Activated naive CD4-positive, alpha-beta T cell treated with anti-CD3 and anti-CD28 coated beads, Interleukin-2, amount 10 ng/mL, durations not matched to agents 7 days and 5 days (primary cell): ENCODE results near the gene RARG.

ENCODE experiments used
- CTCF ChIA-PET: fragments of 350-600 bp; sonication (Branson Sonifier 250); formaldehyde crosslinking; loops from one replicate; lab custom pipeline; 2021; ENCODE audit warnings: antibody characterized with exemption; lab: Charles Lee
- DNase-seq: peaks from one replicate; pipeline ENCODE4 v3.0.0-alpha.2; 2020
- H3K27ac Mint-ChIP-seq: one replicate; pipeline ENCODE4 v1.8.0; 2021; ENCODE audit warnings: mild to moderate bottlenecking, moderate library complexity, mixed read lengths
- H3K27me3 Mint-ChIP-seq: one replicate; pipeline ENCODE4 v1.8.0; 2021; ENCODE audit warnings: mild to moderate bottlenecking, mixed read lengths
- H3K36me3 Mint-ChIP-seq: one replicate; pipeline ENCODE4 v1.8.0; 2021; ENCODE audit warnings: mixed read lengths
- H3K4me1 Mint-ChIP-seq: one replicate; pipeline ENCODE4 v1.8.0; 2021; ENCODE audit warnings: mixed read lengths
- H3K4me3 Mint-ChIP-seq: one replicate; pipeline ENCODE4 v1.8.0; 2021; ENCODE audit warnings: mild to moderate bottlenecking, moderate library complexity, mixed read lengths
- H3K9me3 Mint-ChIP-seq: one replicate; pipeline ENCODE4 v1.8.0; 2021; ENCODE audit warnings: mixed read lengths

The RARG gene

DNA sequence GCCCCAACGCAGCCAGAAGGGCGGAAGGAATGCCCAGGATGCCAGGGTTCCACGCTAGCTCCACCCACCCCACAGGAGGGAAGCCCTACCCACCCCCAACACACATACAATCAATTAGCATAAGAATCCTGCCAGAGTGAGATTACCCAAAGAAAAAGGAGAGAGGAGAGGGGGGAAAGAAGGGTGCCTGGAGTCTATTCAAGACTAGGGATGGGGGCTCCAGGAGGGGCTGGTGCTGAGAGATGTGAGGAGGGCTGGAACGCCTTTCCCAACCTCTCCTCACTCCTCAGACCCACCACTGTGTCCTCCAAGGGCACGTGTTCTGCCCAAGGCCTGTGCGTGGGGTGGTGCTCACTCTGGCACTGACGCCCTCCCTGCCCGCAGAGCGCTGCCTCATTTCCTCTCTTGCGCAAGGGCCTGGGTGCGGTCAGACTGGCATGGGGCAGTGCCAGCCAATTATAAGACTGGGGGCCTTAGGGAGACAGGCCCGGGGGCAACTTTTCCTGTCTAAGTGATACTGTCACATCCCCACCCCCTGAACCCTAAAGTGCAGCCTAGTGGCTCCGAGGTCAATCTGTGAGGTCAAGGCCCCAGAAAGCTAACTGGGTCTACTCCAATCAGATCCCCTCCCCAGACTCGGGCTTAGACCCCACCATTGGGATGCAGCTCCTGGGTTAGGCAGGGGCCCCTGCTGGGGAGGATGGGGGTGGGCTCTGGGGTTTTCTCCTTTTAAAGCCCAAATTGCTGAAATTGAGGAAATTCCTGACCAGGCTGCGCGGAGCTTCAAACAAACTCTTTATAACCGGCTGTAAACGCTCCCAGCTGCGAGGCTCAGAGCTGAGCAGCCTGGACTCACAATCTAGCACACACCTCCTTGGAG is 14.7 kb downstream of the RARG start:
- Mint-ChIP-seq H3K36me3 (peaks cover 56% of the 10 kb centered on the region), H3K27me3 (no peaks in the 10 kb centered on the region), H3K9me3 (no peaks in the 10 kb centered on the region), H3K4me1 (peaks cover 75% of the 10 kb centered on the region), H3K4me3 (peak overlapping the region; percentile 99), H3K27ac (peak overlapping the region; percentile 85)
- CTCF ChIA-PET, result interaction anchor here (1.1 to 13.8 kb wide), 5 partner anchors 39 to 106 kb away, joined by 4 to 250 read pairs (median 148); partner anchors contain the start of genes AAAS, ESPL1 and PFDN5
- DNase-seq, result peak; percentile 47

DNA sequence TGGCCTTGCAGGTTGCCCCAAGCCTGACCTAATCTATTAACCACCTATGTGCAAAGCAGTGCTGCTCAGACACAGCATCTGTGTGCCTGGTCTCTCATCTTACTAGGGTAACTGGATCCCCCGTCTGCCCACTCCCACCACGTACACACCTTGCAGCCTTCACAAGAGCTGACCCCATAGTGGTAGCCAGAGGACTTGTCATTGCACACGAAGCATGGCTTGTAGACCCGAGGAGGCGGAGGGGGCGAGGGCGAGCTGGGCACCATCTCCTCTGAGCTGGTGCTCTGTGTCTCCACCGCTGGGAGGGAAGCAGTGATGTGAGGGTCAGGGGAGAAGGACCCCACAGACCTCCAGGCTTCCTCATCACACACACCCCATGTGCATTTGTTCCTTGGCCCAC is 16.5 kb downstream of the RARG start:
- Mint-ChIP-seq H3K27me3 (no peaks in the 10 kb centered on the region), H3K4me3 (no peak overlapping the region), H3K4me1 (peaks cover 76% of the 10 kb centered on the region), H3K36me3 (peaks cover 71% of the 10 kb centered on the region), H3K9me3 (no peaks in the 10 kb centered on the region), H3K27ac (peak overlapping the region; percentile 77)
- CTCF ChIA-PET, result interaction anchor here (2.0 to 13.8 kb wide), 7 partner anchors 17 to 130 kb away, joined by 7 to 250 read pairs (median 108); partner anchors contain the start of genes AAAS, ESPL1 and PFDN5
- DNase-seq, result no peak

DNA sequence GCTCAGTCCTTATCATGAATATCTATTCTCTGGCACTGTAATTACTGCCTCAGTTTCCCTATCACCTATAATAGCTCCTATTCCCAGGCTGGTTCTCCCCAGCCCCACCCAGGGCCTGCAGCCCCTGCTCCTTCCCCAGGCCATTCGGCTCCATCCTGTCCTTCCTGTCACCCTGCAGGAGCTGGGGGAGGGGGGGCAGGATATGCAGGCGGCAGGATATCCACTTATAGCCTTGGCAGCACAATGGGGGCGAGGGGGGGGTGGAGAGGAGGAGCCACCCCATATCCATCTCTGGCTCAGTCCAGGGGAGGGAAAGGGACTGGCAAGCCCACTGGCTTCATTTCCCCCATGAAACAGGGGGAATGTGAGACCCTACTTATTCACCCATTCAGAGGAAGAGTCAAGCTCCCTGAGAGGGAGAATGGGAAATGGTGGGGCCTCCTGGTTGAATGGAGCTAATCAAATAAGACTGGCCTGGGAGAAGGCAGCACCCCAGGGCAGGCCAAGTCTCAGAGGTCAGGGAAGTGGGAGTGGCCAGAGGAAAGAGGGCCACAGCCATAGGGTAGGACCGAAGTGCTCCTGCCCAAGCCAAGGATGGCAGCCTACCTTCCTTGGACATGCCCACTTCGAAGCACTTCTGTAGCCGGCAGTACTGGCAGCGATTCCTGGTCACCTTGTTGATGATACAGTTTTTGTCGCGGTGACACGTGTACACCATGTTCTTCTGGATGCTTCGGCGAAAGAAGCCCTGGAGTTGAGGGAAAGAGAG is 17.1 kb downstream of the RARG start:
- Mint-ChIP-seq H3K4me1 (peaks cover 79% of the 10 kb centered on the region), H3K27me3 (no peaks in the 10 kb centered on the region), H3K4me3 (no peak overlapping the region), H3K36me3 (peaks cover 74% of the 10 kb centered on the region), H3K9me3 (no peaks in the 10 kb centered on the region), H3K27ac (peak overlapping the region; percentile 69)
- DNase-seq, result no peak
- CTCF ChIA-PET, result interaction anchor here (0.7 to 13.8 kb wide), 17 partner anchors 9 to 130 kb away, joined by 3 to 250 read pairs (median 11); partner anchors contain the start of genes AAAS, CSAD, ESPL1 and PFDN5

DNA sequence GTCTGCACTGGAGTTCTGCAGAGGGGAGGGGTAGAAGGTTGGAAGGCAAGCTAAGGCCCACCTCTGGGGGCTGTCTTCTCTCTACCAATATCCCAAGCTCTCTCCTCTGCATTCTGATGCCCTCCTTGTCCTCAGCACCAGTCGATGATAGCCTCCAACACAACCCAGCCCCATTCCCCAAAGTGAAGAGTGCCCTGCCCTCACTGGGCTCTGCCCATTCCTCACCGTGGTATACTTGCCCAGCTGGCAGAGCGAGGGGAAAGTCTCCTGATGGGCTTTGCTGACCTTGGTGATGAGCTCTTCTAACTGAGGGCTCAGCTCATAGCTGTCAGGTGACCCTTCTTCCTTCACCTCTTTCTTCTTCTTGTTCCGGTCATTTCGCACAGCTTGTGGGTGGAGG is 17.8 kb downstream of the RARG start:
- peaks cover 82% of the 10 kb centered on the region for H3K4me1 Mint-ChIP-seq
- peak overlapping the region; percentile 69 for H3K27ac Mint-ChIP-seq
- H3K36me3 Mint-ChIP-seq, result peaks cover 72% of the 10 kb centered on the region
- no peaks in the 10 kb centered on the region for H3K9me3 Mint-ChIP-seq
- CTCF ChIA-PET, result interaction anchor here (0.7 to 13.8 kb wide), 26 partner anchors 9 to 131 kb away, joined by 3 to 250 read pairs (median 7); partner anchors contain the start of genes AAAS, CSAD, ESPL1 and MYG1
- H3K4me3 Mint-ChIP-seq, result no peak overlapping the region
- H3K27me3 Mint-ChIP-seq, result no peaks in the 10 kb centered on the region
- DNase-seq, result no peak

DNA sequence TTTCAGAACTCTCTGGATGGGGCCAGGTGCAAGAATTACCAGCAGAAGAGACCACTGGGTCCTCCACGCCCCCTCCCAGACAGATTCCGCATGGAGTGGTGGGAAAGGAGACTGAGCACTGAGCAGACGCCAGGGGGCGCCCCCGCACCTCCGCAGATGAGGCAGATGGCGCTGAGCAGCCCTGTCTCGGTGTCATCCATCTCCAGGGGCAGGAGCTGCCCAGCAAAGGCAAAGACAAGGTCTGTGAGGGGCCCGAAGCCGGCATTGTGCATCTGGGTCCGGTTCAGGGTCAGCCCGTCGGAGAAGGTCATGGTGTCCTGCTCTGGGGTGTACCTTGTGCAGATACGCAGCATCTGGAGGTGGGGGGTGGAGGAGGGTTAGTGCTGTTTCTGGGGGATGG is 18.7 kb downstream of the RARG start:
- peaks cover 71% of the 10 kb centered on the region for H3K36me3 Mint-ChIP-seq

DNA sequence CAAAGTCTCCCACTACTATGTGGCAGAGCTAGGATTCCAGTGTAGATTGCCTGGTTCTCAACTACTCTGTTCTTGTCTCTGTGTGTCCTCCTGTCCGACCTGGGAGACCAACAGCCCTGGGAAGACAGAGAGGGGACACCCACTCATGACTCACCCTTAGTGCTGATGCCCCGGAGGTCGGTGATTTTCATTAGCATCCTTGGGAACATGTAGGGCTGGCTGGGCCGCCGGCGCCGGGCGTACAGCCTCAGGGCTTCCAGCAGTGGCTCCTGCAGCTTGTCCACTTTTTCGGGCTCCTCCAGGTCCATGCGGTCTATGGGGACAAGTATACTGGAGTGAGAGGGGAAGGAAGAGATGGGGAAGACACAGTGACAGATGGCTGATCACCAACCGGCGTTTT is 19.1 kb downstream of the RARG start:
- Mint-ChIP-seq H3K27me3 (no peaks in the 10 kb centered on the region), H3K4me1 (peaks cover 84% of the 10 kb centered on the region), H3K9me3 (no peaks in the 10 kb centered on the region), H3K36me3 (peaks cover 70% of the 10 kb centered on the region), H3K4me3 (no peak overlapping the region), H3K27ac (peak overlapping the region; percentile 46)
- DNase-seq, result no peak
- CTCF ChIA-PET, result interaction anchor here (1.0 to 13.8 kb wide), 23 partner anchors 10 to 296 kb away, joined by 3 to 250 read pairs (median 9); partner anchors contain the start of genes AAAS, CSAD, ESPL1 and PFDN5

More for the DNA sequence above, 18.7 kb downstream of the RARG start:
- Mint-ChIP-seq H3K27me3 (no peaks in the 10 kb centered on the region), H3K9me3 (no peaks in the 10 kb centered on the region), H3K4me1 (peaks cover 84% of the 10 kb centered on the region), H3K27ac (peak overlapping the region; percentile 50), H3K4me3 (no peak overlapping the region)
- CTCF ChIA-PET, result interaction anchor here (0.6 to 13.8 kb wide), 28 partner anchors 9 to 296 kb away, joined by 3 to 250 read pairs (median 7); partner anchors contain the start of genes AAAS, CSAD, ESPL1 and MYG1
- DNase-seq, result peak; percentile 89

DNA sequence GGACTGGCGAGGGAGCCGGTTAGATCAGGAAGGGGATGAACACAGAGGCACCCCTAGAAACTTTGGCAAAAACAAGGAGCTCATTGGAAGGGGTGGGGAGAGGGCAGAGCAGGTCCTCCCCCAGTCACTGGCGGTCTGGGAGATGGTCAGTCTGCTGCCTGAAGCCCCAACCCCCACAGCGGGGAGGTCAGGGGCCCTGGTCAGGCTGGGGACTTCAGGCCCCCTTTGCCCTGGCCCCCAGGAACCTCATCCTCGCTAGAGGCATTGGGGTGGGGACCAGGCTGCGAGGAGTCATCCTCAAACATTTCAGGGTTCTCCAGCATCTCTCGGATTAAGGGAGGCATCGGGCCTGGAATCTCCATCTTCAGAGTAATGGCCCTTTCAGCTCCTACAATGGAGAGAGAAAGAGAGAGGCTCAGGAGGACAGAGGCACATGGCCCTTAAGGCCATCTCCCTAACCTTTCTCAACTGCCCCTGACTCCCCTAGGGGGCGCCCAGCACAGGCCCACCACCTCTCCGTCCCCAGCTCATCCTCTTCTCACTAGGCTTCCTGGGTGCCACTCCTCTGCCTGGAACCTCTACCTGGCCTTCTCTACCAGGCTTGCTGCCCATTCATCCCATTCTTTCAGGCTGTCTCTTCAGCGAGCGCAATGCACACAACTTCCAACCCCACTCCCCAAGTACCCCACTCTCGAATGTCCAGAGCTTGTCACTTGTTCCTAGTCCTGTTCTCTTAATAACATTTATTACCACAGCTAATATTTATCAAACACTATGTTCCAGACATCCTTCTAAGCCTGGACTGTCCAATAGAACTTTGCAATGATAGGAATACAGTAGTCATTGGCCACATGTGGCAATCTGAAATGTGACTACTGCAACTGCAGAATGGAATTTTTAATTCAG is 20.3 kb downstream of the RARG start:
- CTCF ChIA-PET, result interaction anchor here (0.9 to 13.8 kb wide), 23 partner anchors 8 to 134 kb away, joined by 3 to 250 read pairs (median 6); partner anchors contain the start of genes AAAS, CSAD, ESPL1 and PFDN5
- Mint-ChIP-seq H3K27me3 (no peaks in the 10 kb centered on the region), H3K4me3 (no peak overlapping the region), H3K27ac (no peak overlapping the region), H3K4me1 (peaks cover 83% of the 10 kb centered on the region), H3K36me3 (peaks cover 65% of the 10 kb centered on the region), H3K9me3 (no peaks in the 10 kb centered on the region)
- DNase-seq, result no peak

DNA sequence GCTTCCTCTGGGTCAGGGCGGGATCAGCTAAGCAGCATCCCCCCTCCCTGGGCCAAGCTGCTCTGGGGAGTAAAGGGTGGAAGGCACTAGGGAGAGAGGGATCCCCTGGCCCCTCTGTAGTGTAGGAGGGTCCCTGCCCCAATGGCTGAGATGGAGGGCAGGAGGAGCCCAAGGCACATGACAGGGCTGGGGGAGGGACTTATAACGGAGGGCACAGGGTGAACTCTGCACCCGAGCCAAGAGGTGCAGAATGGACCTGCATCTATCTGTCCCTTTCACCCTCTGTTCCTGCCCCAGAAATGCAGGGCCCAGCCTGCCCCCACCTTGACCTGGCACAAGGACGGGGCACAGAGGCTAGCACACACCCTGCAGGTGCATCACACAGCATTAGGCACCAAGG is 21.2 kb downstream of the RARG start:
- no peak for DNase-seq
- Mint-ChIP-seq H3K27me3 (no peaks in the 10 kb centered on the region), H3K27ac (no peak overlapping the region), H3K4me1 (peaks cover 81% of the 10 kb centered on the region), H3K4me3 (no peak overlapping the region), H3K36me3 (peaks cover 62% of the 10 kb centered on the region), H3K9me3 (no peaks in the 10 kb centered on the region)
- CTCF ChIA-PET, result interaction anchor here (0.6 to 13.8 kb wide), 16 partner anchors 9 to 112 kb away, joined by 3 to 250 read pairs (median 8); partner anchors contain the start of genes AAAS, CSAD, ESPL1 and PFDN5

DNA sequence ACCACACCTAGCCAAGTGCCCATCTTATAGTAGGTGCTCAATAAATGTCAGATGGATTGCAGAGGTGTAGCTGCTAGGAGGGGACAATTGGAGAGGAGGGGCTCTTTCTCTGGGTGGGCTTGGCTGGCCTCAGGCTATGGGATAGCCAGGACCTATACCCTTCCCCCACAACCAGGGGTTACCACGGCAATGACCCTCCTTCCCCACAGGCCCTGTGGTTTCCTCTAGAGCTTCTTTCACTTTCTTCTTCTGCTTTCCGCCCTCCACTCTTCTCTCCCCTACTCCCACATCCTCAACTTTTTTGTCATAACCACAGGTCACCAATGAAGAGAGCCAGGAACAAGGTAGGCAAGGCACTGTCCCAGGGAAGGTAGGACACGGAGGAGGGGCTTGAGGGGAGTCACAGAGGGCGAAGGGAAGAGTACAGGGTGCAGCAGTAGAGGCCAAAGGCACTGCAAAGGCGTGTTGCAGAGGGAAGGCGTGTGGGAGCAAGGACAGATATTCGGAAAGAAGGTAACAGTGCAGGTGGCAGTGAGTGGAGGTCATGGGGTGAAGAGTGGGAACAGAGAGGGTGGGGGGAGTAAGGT is 23.0 kb downstream of the RARG start:
- CTCF ChIA-PET, result interaction anchor here (0.6 to 13.8 kb wide), 12 partner anchors 10 to 300 kb away, joined by 3 to 250 read pairs (median 4); partner anchors contain the start of gene PFDN5
- DNase-seq, result peak; percentile 70
- Mint-ChIP-seq H3K27me3 (no peaks in the 10 kb centered on the region), H3K27ac (peak overlapping the region; percentile 88), H3K36me3 (peaks cover 58% of the 10 kb centered on the region), H3K9me3 (no peaks in the 10 kb centered on the region), H3K4me1 (peaks cover 80% of the 10 kb centered on the region), H3K4me3 (peak overlapping the region; percentile 77)

DNA sequence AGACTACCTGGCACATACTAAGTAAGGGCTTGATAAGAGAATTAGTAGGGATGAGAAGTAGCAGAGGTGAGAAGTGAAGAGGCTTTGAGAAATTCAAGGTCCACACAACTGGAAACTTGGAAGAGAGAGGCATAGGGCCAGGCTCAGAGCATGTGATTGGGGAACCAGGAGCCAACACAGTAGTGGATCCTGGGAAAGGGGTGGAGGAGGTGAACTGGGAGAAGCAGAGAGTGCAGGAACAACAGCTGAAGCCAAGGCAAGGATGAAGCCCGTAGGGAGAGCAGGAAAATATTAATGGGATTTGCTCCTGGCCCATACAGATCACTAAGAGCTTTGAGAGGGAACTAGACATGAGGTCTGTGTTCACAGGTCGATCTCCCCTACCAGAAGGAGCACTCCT is 23.6 kb downstream of the RARG start:
- peaks cover 80% of the 10 kb centered on the region for H3K4me1 Mint-ChIP-seq
- H3K27me3 Mint-ChIP-seq, result no peaks in the 10 kb centered on the region
- CTCF ChIA-PET, result interaction anchor here (0.7 to 13.8 kb wide), 12 partner anchors 9 to 300 kb away, joined by 3 to 250 read pairs (median 6); partner anchors contain the start of genes AAAS and PFDN5
- peak overlapping the region; percentile 88 for H3K27ac Mint-ChIP-seq
- no peaks in the 10 kb centered on the region for H3K9me3 Mint-ChIP-seq
- peaks cover 57% of the 10 kb centered on the region for H3K36me3 Mint-ChIP-seq
- peak overlapping the region; percentile 8 for H3K4me3 Mint-ChIP-seq
- no peak for DNase-seq

DNA sequence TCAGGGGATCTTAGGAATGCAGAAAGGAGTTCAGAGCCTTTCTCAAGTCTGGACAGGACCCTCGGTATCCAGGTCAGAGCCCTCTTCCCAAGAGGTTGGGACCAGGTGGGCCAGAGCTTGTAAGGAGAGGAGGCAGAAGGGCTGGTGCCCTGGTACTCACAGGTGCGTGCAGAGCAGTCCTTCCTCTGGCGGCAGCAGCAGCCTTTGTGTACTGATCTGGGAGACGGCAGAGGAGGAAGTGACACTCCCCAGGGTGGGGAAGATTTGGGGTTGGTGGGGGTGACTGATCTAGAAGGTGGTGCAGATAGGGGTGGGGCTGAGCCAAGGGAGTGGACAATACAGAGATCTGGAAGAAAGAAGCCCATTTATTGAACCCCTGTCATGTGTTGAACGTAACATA is 25.0 kb downstream of the RARG start, which contains the start of gene ITGB7:
Gene ITGB7, minus strand, starts transcription at position 210 of the 400 bp plus-strand sequence. CDS start 6,808 bp downstream, outside the sequence.
- Mint-ChIP-seq H3K4me3 (peak within 1 kb of the TSS; percentile 84), H3K27me3 (no peaks in the 10 kb centered on the region), H3K4me1 (peaks cover 87% of the 10 kb centered on the region), H3K36me3 (peaks cover 50% of the 10 kb centered on the region), H3K9me3 (no peaks in the 10 kb centered on the region), H3K27ac (peak within 1 kb of the TSS; percentile 88)
- CTCF ChIA-PET, result interaction anchor here (0.6 to 11.6 kb wide), 7 partner anchors 9 to 141 kb away, joined by 4 to 166 read pairs (median 7); partner anchors contain the start of genes AAAS and PFDN5
- peak; percentile 82 for DNase-seq

DNA sequence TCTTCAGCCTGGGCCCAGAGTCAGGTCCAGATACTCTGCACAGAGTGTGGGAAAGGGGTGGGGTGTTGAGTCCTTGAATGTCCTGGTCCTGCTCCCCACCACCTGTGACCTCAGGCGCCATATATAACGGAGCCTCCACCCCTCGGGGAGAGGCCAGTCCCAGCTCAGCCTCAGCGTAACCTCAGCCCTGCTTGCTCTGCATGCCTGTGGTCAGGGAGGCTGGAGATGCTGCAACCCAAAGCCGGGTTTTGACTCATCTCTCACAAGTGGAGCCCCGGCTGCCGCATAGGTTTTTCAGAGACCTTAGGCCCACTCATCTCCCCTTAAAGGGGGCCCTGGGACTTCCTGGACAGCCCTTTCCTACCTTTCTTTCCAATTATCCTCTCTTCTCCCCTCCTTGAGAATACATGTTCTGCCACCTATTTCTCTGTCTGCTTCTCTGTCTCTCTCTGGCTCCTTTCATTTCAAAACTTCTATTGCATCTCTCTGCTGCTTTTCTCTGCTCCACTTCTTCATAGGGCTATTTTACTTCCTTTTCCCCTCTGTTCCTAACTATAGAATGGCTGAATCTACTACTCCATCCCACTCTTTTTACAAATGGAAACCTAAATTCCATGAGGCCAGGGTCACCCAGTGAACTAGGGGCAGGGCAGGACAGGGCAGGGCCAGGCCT is 26.1 kb downstream of the RARG start:
- Mint-ChIP-seq H3K4me3 (peak overlapping the region; percentile 84), H3K27ac (peak overlapping the region; percentile 81), H3K27me3 (no peaks in the 10 kb centered on the region), H3K4me1 (peaks cover 93% of the 10 kb centered on the region), H3K9me3 (no peaks in the 10 kb centered on the region), H3K36me3 (peaks cover 45% of the 10 kb centered on the region)
- CTCF ChIA-PET, result interaction anchor here (0.8 to 4.7 kb wide), 7 partner anchors 8 to 139 kb away, joined by 3 to 15 read pairs (median 4); partner anchors contain the start of gene AAAS
- DNase-seq, result peak; percentile 79
